Measurements from ENCODE around the gene KCNJ10.
"Not testable (repeated sequence)": the region's sequence is repeated elsewhere in the genome, so short reads cannot be mapped to it uniquely, and the experiment has no call there.

KCNJ10 gene

GRCh38 chr1:160069460-160070231, at the start of gene KCNJ10:
KCNJ10 (minus strand) TSS chr1:160070160; CDS start chr1:160042532, 27,628 bp downstream.
- Histone ChIP-seq H3K4me3 (ENCODE audit: low read length) (peak within 1 kb of the TSS; percentile 75), H3K9me3 (ENCODE audit: insufficient read depth, low read depth, low read length) (no peaks in the 10 kb centered on the region), H3K4me1 (ENCODE audit: insufficient read depth, low read length) (no peaks in the 10 kb centered on the region; the same call in 1 of the 2 replicates), H3K36me3 (ENCODE audit: insufficient read depth, low read depth, low read length) (no peaks in the 10 kb centered on the region), H3K9ac (ENCODE audit: low read depth, low read length) (0 out of 2 replicates have a peak within 1 kb of the TSS, but pooled peaks have one; percentile 11), H3K27ac (ENCODE audit: low read length) (no peak within 1 kb of the TSS), H3K27me3 (ENCODE audit: insufficient read depth, low read length) (peaks cover 40% of the 10 kb centered on the region)

DNA sequence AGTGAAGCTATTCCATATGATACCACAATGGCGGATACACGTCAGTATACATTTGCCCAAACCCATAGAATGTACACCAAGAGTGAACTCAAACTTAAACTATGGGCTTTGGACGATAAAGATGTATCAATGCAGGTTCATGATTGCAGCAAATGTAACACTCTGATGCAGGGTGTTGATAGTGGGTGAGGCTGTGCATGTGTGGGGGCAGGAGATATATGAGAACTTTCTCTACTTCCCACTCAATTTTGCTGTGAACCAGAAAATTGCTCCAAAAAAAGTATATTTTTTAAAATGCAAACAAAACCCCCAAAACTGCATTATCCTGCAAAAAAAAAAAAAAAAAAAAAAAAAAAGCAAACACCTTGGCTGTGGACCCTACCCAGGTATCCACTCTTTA, 49.0 kb upstream of the KCNJ10 start:
- peaks cover 33% of the 10 kb centered on the region for H3K36me3 ChIP-seq (ENCODE audit: insufficient read depth, low read depth, low read length)
- H3K4me1 ChIP-seq (ENCODE audit: insufficient read depth, low read length): peaks cover 27% of the 10 kb centered on the region
- no peak overlapping the region for H3K4me3 ChIP-seq (ENCODE audit: low read length)
- H3K27ac ChIP-seq (ENCODE audit: low read length): no peak overlapping the region
- no peak overlapping the region for H3K9ac ChIP-seq (ENCODE audit: low read depth, low read length)
- H3K9me3 ChIP-seq (ENCODE audit: insufficient read depth, low read depth, low read length): no peaks in the 10 kb centered on the region
- H3K27me3 ChIP-seq (ENCODE audit: insufficient read depth, low read length): no peaks in the 10 kb centered on the region

- H3K9ac ChIP-seq (ENCODE audit: low read depth, low read length): peak overlapping the region; percentile 48; the same call in 1 of the 2 replicates
- H3K36me3 ChIP-seq (ENCODE audit: insufficient read depth, low read depth, low read length): peaks cover 21% of the 10 kb centered on the region
- peaks cover 31% of the 10 kb centered on the region for H3K4me1 ChIP-seq (ENCODE audit: insufficient read depth, low read length)
- H3K27ac ChIP-seq (ENCODE audit: low read length): peak overlapping the region; percentile 16
- H3K27me3 ChIP-seq (ENCODE audit: insufficient read depth, low read length): no peaks in the 10 kb centered on the region
- H3K4me3 ChIP-seq (ENCODE audit: low read length): peak overlapping the region; percentile 63; the same call in 1 of the 2 replicates
- no peaks in the 10 kb centered on the region for H3K9me3 ChIP-seq (ENCODE audit: insufficient read depth, low read depth, low read length)
These were observed 47.8 kb upstream of the KCNJ10 start for GRCh38 chr1:160117709-160118183.

DNA sequence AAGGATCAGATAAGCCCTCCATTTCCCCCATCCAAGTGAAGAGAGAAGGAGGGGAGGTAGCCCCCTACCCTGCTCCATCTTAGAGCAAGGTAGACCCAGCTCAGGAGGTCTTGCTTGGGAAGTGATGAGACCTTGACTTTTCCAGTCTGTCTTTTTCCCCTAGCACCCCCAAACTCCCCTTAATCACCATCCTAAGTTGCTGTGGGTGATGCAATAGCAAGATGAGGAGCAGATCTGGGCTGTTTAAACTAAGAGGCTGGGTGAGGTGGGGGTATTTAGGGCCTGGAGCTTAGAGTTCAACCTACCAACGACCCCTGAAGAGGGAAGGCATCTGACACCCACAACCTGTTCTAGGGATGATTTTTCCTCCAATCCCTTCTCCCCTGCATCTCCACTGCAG, 47.3 kb upstream of the KCNJ10 start:
- Histone ChIP-seq H3K4me3 (ENCODE audit: low read length) (peak overlapping the region; percentile 63; the same call in 1 of the 2 replicates), H3K27me3 (ENCODE audit: insufficient read depth, low read length) (no peaks in the 10 kb centered on the region), H3K27ac (ENCODE audit: low read length) (peak overlapping the region; percentile 16), H3K9me3 (ENCODE audit: insufficient read depth, low read depth, low read length) (no peaks in the 10 kb centered on the region), H3K9ac (ENCODE audit: low read depth, low read length) (peak overlapping the region; percentile 48; the same call in 1 of the 2 replicates), H3K36me3 (ENCODE audit: insufficient read depth, low read depth, low read length) (peaks cover 17% of the 10 kb centered on the region), H3K4me1 (ENCODE audit: insufficient read depth, low read length) (peaks cover 31% of the 10 kb centered on the region)

DNA sequence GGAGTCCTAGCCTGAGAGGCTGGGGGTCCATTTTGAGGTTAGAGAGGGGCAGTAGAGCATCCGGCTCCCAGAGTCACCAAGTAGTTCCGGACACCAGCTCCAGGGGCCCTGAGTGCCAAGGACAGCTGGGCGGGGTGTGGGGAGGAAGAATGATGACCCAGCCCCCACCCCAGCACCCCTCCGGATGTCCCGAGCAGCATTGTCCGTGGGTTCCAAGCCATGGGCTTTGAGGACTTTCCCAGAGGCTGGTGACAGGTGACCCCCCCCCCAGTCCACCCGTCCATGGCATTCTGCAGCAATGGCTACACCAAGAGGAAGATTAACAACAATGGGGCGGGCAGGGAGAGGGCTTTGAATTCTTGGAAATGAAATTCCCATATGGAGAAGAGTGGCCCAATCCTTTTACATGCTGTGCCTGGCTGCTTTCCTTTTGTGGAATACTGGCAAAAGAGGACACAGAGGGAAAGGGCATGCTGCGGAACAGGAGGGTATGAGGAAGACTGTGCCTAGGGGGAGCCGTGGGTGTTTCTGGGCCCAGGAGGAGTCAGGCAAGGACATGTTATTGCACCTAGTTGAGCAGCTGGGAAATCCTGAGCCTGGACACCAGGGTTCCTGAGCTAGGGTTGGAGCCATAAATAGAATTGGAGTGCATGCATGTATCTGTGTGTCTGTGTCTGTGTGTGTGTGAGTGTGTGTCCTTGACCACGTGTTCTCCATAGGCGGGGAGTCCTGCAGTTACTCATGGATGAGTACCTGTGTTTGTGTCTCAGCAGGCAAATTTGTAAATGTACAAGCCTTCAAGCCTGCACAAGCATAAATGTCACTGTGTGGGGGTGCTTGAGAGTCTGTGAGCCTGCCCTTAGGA, 46.6 kb upstream of the KCNJ10 start:
- no peaks in the 10 kb centered on the region for H3K9me3 ChIP-seq (ENCODE audit: insufficient read depth, low read depth, low read length)
- H3K4me3 ChIP-seq (ENCODE audit: low read length): peak overlapping the region; percentile 63
- H3K9ac ChIP-seq (ENCODE audit: low read depth, low read length): peak overlapping the region; percentile 48; the same call in 1 of the 2 replicates
- peaks cover 31% of the 10 kb centered on the region for H3K4me1 ChIP-seq (ENCODE audit: insufficient read depth, low read length)
- no peak overlapping the region for H3K27ac ChIP-seq (ENCODE audit: low read length)
- peaks cover 11% of the 10 kb centered on the region for H3K36me3 ChIP-seq (ENCODE audit: insufficient read depth, low read depth, low read length)
- H3K27me3 ChIP-seq (ENCODE audit: insufficient read depth, low read length): no peaks in the 10 kb centered on the region

- peaks cover 31% of the 10 kb centered on the region for H3K4me1 ChIP-seq (ENCODE audit: insufficient read depth, low read length)
- H3K9ac ChIP-seq (ENCODE audit: low read depth, low read length): peak within 1 kb of the TSS; percentile 48; the same call in 1 of the 2 replicates
- no peaks in the 10 kb centered on the region for H3K27me3 ChIP-seq (ENCODE audit: insufficient read depth, low read length)
- H3K9me3 ChIP-seq (ENCODE audit: insufficient read depth, low read depth, low read length): no peaks in the 10 kb centered on the region
- H3K27ac ChIP-seq (ENCODE audit: low read length): no peak within 1 kb of the TSS
- peak within 1 kb of the TSS; percentile 63 for H3K4me3 ChIP-seq (ENCODE audit: low read length)
- peaks cover 4% of the 10 kb centered on the region; the same call in 1 of the 2 replicates for H3K36me3 ChIP-seq (ENCODE audit: insufficient read depth, low read depth, low read length)
These were observed 45.8 kb upstream of the KCNJ10 start, which contains the start of gene ATP1A2 for GRCh38 chr1:160115545-160116282. ATP1A2 (plus strand) TSS chr1:160115759; CDS start chr1:160115862, 103 bp downstream.

GRCh38 chr1:160114085-160114484, 44.1 kb upstream of the KCNJ10 start:
- no peak overlapping the region for H3K27ac ChIP-seq (ENCODE audit: low read length)
- H3K9ac ChIP-seq (ENCODE audit: low read depth, low read length): no peak overlapping the region
- H3K36me3 ChIP-seq (ENCODE audit: insufficient read depth, low read depth, low read length): peaks cover 4% of the 10 kb centered on the region; the same call in 1 of the 2 replicates
- H3K9me3 ChIP-seq (ENCODE audit: insufficient read depth, low read depth, low read length): no peaks in the 10 kb centered on the region
- H3K27me3 ChIP-seq (ENCODE audit: insufficient read depth, low read length): no peaks in the 10 kb centered on the region
- no peak overlapping the region for H3K4me3 ChIP-seq (ENCODE audit: low read length)
- H3K4me1 ChIP-seq (ENCODE audit: insufficient read depth, low read length): peaks cover 40% of the 10 kb centered on the region

GRCh38 chr1:160113407-160113806, 43.4 kb upstream of the KCNJ10 start:
- H3K4me1 ChIP-seq (ENCODE audit: insufficient read depth, low read length): peaks cover 38% of the 10 kb centered on the region
- H3K9ac ChIP-seq (ENCODE audit: low read depth, low read length): no peak overlapping the region
- no peaks in the 10 kb centered on the region for H3K36me3 ChIP-seq (ENCODE audit: insufficient read depth, low read depth, low read length)
- no peak overlapping the region for H3K4me3 ChIP-seq (ENCODE audit: low read length)
- no peak overlapping the region for H3K27ac ChIP-seq (ENCODE audit: low read length)
- no peaks in the 10 kb centered on the region for H3K27me3 ChIP-seq (ENCODE audit: insufficient read depth, low read length)
- H3K9me3 ChIP-seq (ENCODE audit: insufficient read depth, low read depth, low read length): no peaks in the 10 kb centered on the region

DNA sequence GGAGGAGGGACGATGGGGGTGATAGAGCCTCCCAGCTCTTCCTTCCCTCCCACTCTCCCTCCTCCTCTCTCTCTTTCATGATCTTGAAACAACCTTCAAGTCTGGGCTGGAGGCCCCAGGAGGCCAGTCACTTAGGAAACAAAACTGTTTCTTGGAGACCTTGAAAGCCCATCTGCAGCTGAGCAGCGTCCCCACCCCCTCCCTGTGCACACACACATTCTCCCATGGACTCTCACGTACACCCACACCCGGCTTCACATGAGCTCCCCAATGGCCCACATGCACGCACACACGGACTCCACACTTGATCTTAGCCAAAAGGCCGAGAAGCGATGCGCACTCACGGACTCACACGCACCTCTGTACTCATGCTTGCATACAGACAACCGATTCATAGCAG, 42.4 kb upstream of the KCNJ10 start:
- no peak overlapping the region for H3K4me3 ChIP-seq (ENCODE audit: low read length)
- no peak overlapping the region for H3K27ac ChIP-seq (ENCODE audit: low read length)
- H3K9ac ChIP-seq (ENCODE audit: low read depth, low read length): no peak overlapping the region
- H3K36me3 ChIP-seq (ENCODE audit: insufficient read depth, low read depth, low read length): no peaks in the 10 kb centered on the region
- H3K4me1 ChIP-seq (ENCODE audit: insufficient read depth, low read length): peaks cover 27% of the 10 kb centered on the region
- H3K9me3 ChIP-seq (ENCODE audit: insufficient read depth, low read depth, low read length): no peaks in the 10 kb centered on the region
- no peaks in the 10 kb centered on the region for H3K27me3 ChIP-seq (ENCODE audit: insufficient read depth, low read length)

- H3K27me3 ChIP-seq (ENCODE audit: insufficient read depth, low read length); H3K4me3 ChIP-seq (ENCODE audit: low read length); H3K36me3 ChIP-seq (ENCODE audit: insufficient read depth, low read depth, low read length); H3K9me3 ChIP-seq (ENCODE audit: insufficient read depth, low read depth, low read length); H3K27ac ChIP-seq (ENCODE audit: low read length); H3K9ac ChIP-seq (ENCODE audit: low read depth, low read length): not testable (repeated sequence)
- peaks cover 19% of the 10 kb centered on the region; the same call in 1 of the 2 replicates for H3K4me1 ChIP-seq (ENCODE audit: insufficient read depth, low read length)
These were observed 41.5 kb upstream of the KCNJ10 start for GRCh38 chr1:160111462-160111861.

- Histone ChIP-seq H3K27ac (ENCODE audit: low read length) (no peak overlapping the region), H3K27me3 (ENCODE audit: insufficient read depth, low read length) (no peaks in the 10 kb centered on the region), H3K9ac (ENCODE audit: low read depth, low read length) (no peak overlapping the region), H3K9me3 (ENCODE audit: insufficient read depth, low read depth, low read length) (no peaks in the 10 kb centered on the region), H3K4me3 (ENCODE audit: low read length) (no peak overlapping the region), H3K36me3 (ENCODE audit: insufficient read depth, low read depth, low read length) (no peaks in the 10 kb centered on the region), H3K4me1 (ENCODE audit: insufficient read depth, low read length) (peaks cover 18% of the 10 kb centered on the region; the same call in 1 of the 2 replicates)
These were observed 39.7 kb upstream of the KCNJ10 start for GRCh38 chr1:160109686-160110085.

All from iPS-20b (cell line).